Measurements from ENCODE around the gene PLLP. TPM values are rescaled to one million over a fixed set of nuclear protein-coding genes. Genes with fewer than 3 reads are reported as not detected.

The PLLP gene
- total RNA-seq, 2 experiments from 2014 or later, result not detected

- H3K9me3 Mint-ChIP-seq, result no peaks in the 10 kb centered on the region
- POLR2A ChIA-PET, result no interaction called here
- CTCF ChIA-PET, result no interaction called here
- H3K27ac Mint-ChIP-seq, result no peak overlapping the region
- intact Hi-C loops (cut with micrococcal nuclease), result no loop called here
- H3K27me3 Mint-ChIP-seq, result no peaks in the 10 kb centered on the region
- no peaks in the 10 kb centered on the region for H3K4me1 Mint-ChIP-seq (ENCODE audit: low read depth)
- DNase-seq, result no peak
- no peak overlapping the region for H3K4me3 Mint-ChIP-seq
- peaks cover 35% of the 10 kb centered on the region for H3K36me3 Mint-ChIP-seq
Observed at GRCh38 chr16:57226701-57227621, 57.5 kb downstream of the PLLP start.

- H3K36me3 Mint-ChIP-seq, result peaks cover 37% of the 10 kb centered on the region
- intact Hi-C loops (cut with micrococcal nuclease), result no loop called here
- no peaks in the 10 kb centered on the region for H3K4me1 Mint-ChIP-seq (ENCODE audit: low read depth)
- H3K27me3 Mint-ChIP-seq, result no peaks in the 10 kb centered on the region
- no peak overlapping the region for H3K27ac Mint-ChIP-seq
- POLR2A ChIA-PET, result no interaction called here
- H3K9me3 Mint-ChIP-seq, result no peaks in the 10 kb centered on the region
- CTCF ChIA-PET, result interaction anchor here (0.6 kb wide), 1 partner anchor 19 kb away, joined by 3 read pairs; the partner anchor contains the start of gene ARL2BP
- DNase-seq, result no peak
- H3K4me3 Mint-ChIP-seq, result no peak overlapping the region
Observed at GRCh38 chr16:57225978-57226377, 58.5 kb downstream of the PLLP start.

DNA sequence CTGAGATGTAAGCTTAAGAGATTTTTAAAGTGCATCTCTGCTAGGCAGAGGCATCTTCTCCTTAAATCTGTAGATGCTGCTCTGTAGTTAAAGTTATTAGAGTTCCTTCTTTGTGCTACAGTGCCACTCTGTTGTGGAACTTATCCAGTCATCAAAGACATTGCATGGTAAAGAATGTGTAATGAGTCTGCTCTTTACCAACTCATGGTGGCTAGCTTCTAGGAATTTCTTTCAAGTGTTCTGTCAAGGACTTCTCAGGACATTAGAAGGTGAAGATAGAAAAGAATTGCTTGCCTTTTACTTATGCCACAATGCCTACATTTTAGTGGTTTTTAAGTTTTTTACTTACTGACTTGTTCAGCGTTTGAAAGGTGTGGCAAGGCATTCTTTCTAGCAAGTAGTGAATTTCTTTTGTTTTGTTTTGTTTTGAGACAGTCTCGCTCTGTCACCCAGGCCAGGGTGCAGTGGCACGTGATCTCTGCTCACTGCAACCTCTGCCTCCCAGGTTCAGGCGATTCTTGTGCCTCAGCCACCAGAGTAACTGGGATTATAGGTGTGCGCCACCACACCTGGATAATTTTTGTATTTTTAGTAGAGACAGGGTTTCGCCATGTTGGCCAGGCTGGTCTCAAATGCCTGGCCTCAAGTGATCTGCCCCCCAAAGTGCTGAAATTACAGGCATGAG, 59.7 kb downstream of the PLLP start:
- intact Hi-C loops (cut with micrococcal nuclease), result no loop called here
- Mint-ChIP-seq H3K4me1 (ENCODE audit: low read depth) (no peaks in the 10 kb centered on the region), H3K27me3 (no peaks in the 10 kb centered on the region), H3K4me3 (no peak overlapping the region), H3K27ac (no peak overlapping the region), H3K9me3 (no peaks in the 10 kb centered on the region), H3K36me3 (peaks cover 37% of the 10 kb centered on the region)
- POLR2A ChIA-PET, result no interaction called here
- DNase-seq, result no peak
- CTCF ChIA-PET, result interaction anchor here (1.6 kb wide), 1 partner anchor 141 kb away, joined by 8 read pairs; no protein-coding TSS in a partner anchor

- POLR2A ChIA-PET, result no interaction called here
- no peak for DNase-seq
- peaks cover 50% of the 10 kb centered on the region for H3K36me3 Mint-ChIP-seq
- no peaks in the 10 kb centered on the region for H3K27me3 Mint-ChIP-seq
- intact Hi-C loops (cut with micrococcal nuclease), result no loop called here
- H3K27ac Mint-ChIP-seq, result no peak overlapping the region
- no peak overlapping the region for H3K4me3 Mint-ChIP-seq
- H3K4me1 Mint-ChIP-seq (ENCODE audit: low read depth), result no peaks in the 10 kb centered on the region
- CTCF ChIA-PET, result no interaction called here
- H3K9me3 Mint-ChIP-seq, result peaks cover 7% of the 10 kb centered on the region
Observed at GRCh38 chr16:57223057-57223456, 61.4 kb downstream of the PLLP start.

GRCh38 chr16:57216968-57217367, 67.5 kb downstream of the PLLP start:
- Mint-ChIP-seq H3K4me3 (no peak overlapping the region), H3K27ac (no peak overlapping the region), H3K4me1 (ENCODE audit: low read depth) (no peaks in the 10 kb centered on the region), H3K9me3 (peaks cover 36% of the 10 kb centered on the region), H3K27me3 (no peaks in the 10 kb centered on the region), H3K36me3 (peaks cover 80% of the 10 kb centered on the region)
- ChIA-PET CTCF (no interaction called here), POLR2A (no interaction called here)
- intact Hi-C loops (cut with micrococcal nuclease), result no loop called here
- no peak for DNase-seq

- ChIA-PET POLR2A (no interaction called here), CTCF (no interaction called here)
- Mint-ChIP-seq H3K36me3 (peaks cover 62% of the 10 kb centered on the region), H3K27ac (no peak overlapping the region), H3K27me3 (no peaks in the 10 kb centered on the region), H3K9me3 (peaks cover 32% of the 10 kb centered on the region), H3K4me1 (ENCODE audit: low read depth) (no peaks in the 10 kb centered on the region), H3K4me3 (no peak overlapping the region)
- no peak for DNase-seq
- intact Hi-C loops (cut with micrococcal nuclease), result no loop called here
Observed at GRCh38 chr16:57213462-57213861, 71.0 kb downstream of the PLLP start.

GRCh38 chr16:57209780-57210179, 74.7 kb downstream of the PLLP start:
- POLR2A ChIA-PET, result no interaction called here
- no peaks in the 10 kb centered on the region for H3K27me3 Mint-ChIP-seq
- H3K27ac Mint-ChIP-seq, result no peak overlapping the region
- intact Hi-C loops (cut with micrococcal nuclease), result no loop called here
- H3K36me3 Mint-ChIP-seq, result peaks cover 45% of the 10 kb centered on the region
- H3K9me3 Mint-ChIP-seq, result peaks cover 3% of the 10 kb centered on the region
- CTCF ChIA-PET, result no interaction called here
- H3K4me3 Mint-ChIP-seq, result no peak overlapping the region
- no peak for DNase-seq
- H3K4me1 Mint-ChIP-seq (ENCODE audit: low read depth), result no peaks in the 10 kb centered on the region

DNA sequence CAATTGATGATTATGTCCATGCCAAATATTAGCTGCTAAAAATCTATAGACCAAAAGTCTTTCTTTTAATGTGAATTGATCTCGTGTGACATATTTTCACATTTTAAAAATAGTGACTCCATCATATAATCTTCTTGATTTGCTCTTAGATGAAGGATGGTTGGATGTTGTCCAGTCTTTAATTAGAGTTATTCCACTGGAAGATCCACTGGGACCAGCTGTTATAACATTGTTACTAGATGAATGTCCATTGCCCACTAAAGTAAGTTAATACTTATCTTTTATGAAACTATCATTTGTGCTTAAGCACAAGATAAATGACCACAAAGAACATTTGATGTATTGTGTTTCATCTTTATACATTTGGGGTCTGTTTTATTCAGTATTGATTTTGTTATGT, 75.5 kb downstream of the PLLP start:
- DNase-seq, result no peak
- H3K4me3 Mint-ChIP-seq, result no peak overlapping the region
- intact Hi-C loops (cut with micrococcal nuclease), result no loop called here
- H3K27me3 Mint-ChIP-seq, result no peaks in the 10 kb centered on the region
- H3K36me3 Mint-ChIP-seq, result peaks cover 37% of the 10 kb centered on the region
- CTCF ChIA-PET, result interaction anchor here (0.6 kb wide), 1 partner anchor 314 kb away, joined by 5 read pairs; no protein-coding TSS in a partner anchor
- no peaks in the 10 kb centered on the region for H3K9me3 Mint-ChIP-seq
- H3K27ac Mint-ChIP-seq, result no peak overlapping the region
- POLR2A ChIA-PET, result no interaction called here
- no peaks in the 10 kb centered on the region for H3K4me1 Mint-ChIP-seq (ENCODE audit: low read depth)

Other genes starting within 250 kb of the PLLP start
- gene CPNE2, start 192.1 kb downstream of the PLLP start, total RNA-seq, result 1 to 10 TPM; 7.3 to 8.1 TPM
- gene PSME3IP1, start 98.6 kb downstream of the PLLP start, total RNA-seq, result 100 to 1,000 TPM; 101 to 102 TPM
- 10 to 100 TPM; 31.5 to 33.3 TPM for gene RSPRY1, start 98.3 kb downstream of the PLLP start, total RNA-seq
- 10 to 100 TPM; 16.4 to 16.9 TPM for gene ARL2BP, start 39.4 kb downstream of the PLLP start, total RNA-seq
- gene CCL22, start 74.1 kb upstream of the PLLP start, total RNA-seq, result 1 to 10 TPM; 1.5 to 1.7 TPM
- gene CX3CL1, start 87.8 kb upstream of the PLLP start, total RNA-seq, result not detected
- 1 to 10 TPM; 1.6 to 3.1 TPM for gene CCL17, start 120.1 kb upstream of the PLLP start, total RNA-seq
- 10 to 100 TPM; 34.8 to 38.5 TPM for gene CIAPIN1, start 162.7 kb upstream of the PLLP start, total RNA-seq
- 10 to 100 TPM; 29.8 to 33.0 TPM for gene COQ9, start 162.8 kb upstream of the PLLP start, total RNA-seq
- gene POLR2C, start 178.0 kb upstream of the PLLP start, total RNA-seq, result 10 to 100 TPM; 52.5 to 57.0 TPM
- gene DOK4, start 201.8 kb upstream of the PLLP start, total RNA-seq, result 1 to 10 TPM; 5.5 to 7.1 TPM